OCI-LY7 (cell line): ENCODE results near the gene ANKRD44. TPM values are rescaled to one million over a fixed set of nuclear protein-coding genes. Genes with fewer than 3 reads are reported as not detected.
A peak's percentile ranks its signal among the peaks of the same experiment; 100 is the strongest.

ENCODE experiments used
- BruUV-seq: library from RNA; stranded (reverse); fragments of 400-500 nt; replicated peaks from 2 replicates; lab custom pipeline; 2021; lab: Mats Ljungman, UMichigan
- CTCF ChIA-PET: fragments of 300-600 bp; sonication (Branson Sonifier 250); formaldehyde crosslinking; loops from one replicate; lab custom pipeline; 2022; ENCODE audit warnings: antibody characterized with exemption; ENCODE audit not compliant: unreplicated experiment; lab: Charles Lee
- POLR2A ChIA-PET: fragments of 300-600 bp; sonication (Branson Sonifier 250); formaldehyde crosslinking; loops from one replicate; lab custom pipeline; 2022; ENCODE audit warnings: antibody characterized with exemption; lab: Charles Lee
- DNase-seq: peaks from one replicate; pipeline ENCODE4 v3.0.0-alpha.2; 2015; ENCODE audit warnings: low spot score
- H2AFZ ChIP-seq: fragments of 200-600 bp; sonication (generic), shearing (Covaris generic); 2 replicates; pipeline ENCODE4 v1.6.1; 2014; ENCODE audit warnings: mild to moderate bottlenecking, antibody characterized with exemption, low read length, moderate library complexity
- H3K27ac ChIP-seq: fragments of 200-600 bp; sonication (generic); 2 replicates; pipeline ENCODE4 v1.5.1; 2014; ENCODE audit warnings: mixed run types, low read depth, mild to moderate bottlenecking, moderate library complexity, low read length, inconsistent platforms; ENCODE audit not compliant: poor library complexity, severe bottlenecking
- H3K36me3 ChIP-seq: fragments of 200-600 bp; sonication (generic); 2 replicates; pipeline ENCODE4 v1.6.1; 2014; ENCODE audit warnings: mild to moderate bottlenecking, antibody characterized with exemption, low read length, moderate library complexity, mixed read lengths; ENCODE audit not compliant: insufficient read depth
- H3K4me1 ChIP-seq: fragments of 200-600 bp; sonication (generic); 2 replicates; pipeline ENCODE4 v1.5.1; 2014; ENCODE audit warnings: mild to moderate bottlenecking, low read length; ENCODE audit not compliant: insufficient read depth, poor library complexity, severe bottlenecking
- H3K4me2 ChIP-seq: fragments of 200-600 bp; sonication (generic); 2 replicates; pipeline ENCODE4 v1.6.1; 2014; ENCODE audit warnings: mild to moderate bottlenecking, low read length
- H3K4me3 ChIP-seq: fragments of 200-600 bp; sonication (generic); 2 replicates; pipeline ENCODE4 v1.5.1; 2014; ENCODE audit warnings: mild to moderate bottlenecking, low read depth, low read length; ENCODE audit not compliant: poor library complexity, severe bottlenecking
- H3K79me2 ChIP-seq: fragments of 200-600 bp; sonication (generic); 2 replicates; pipeline ENCODE4 v1.6.1; 2016; ENCODE audit warnings: low read depth, mild to moderate bottlenecking, low read length, moderate library complexity, mixed read lengths; ENCODE audit not compliant: insufficient read depth
- H3K9me2 ChIP-seq: fragments of 200-600 bp; sonication (generic); 2 replicates; pipeline ENCODE4 v1.6.1; 2016; ENCODE audit warnings: mild to moderate bottlenecking, low read length, mixed read lengths; ENCODE audit not compliant: insufficient read depth
- H3K9me3 ChIP-seq: fragments of 200-600 bp; sonication (generic); 2 replicates; pipeline ENCODE4 v1.6.1; 2014; ENCODE audit warnings: mild to moderate bottlenecking, mixed run types, low read length, mixed read lengths
- H4K20me1 ChIP-seq: fragments of 200-600 bp; sonication (generic); 2 replicates; pipeline ENCODE4 v1.6.1; 2014; ENCODE audit warnings: mild to moderate bottlenecking, antibody characterized with exemption, low read length, moderate library complexity, mixed read lengths; ENCODE audit not compliant: insufficient read depth
- CTCF ChIP-seq: fragments of 200-600 bp; sonication (generic); conservative IDR thresholded peaks from 2 replicates; pipeline ENCODE4 v1.5.1; 2014; ENCODE audit warnings: mild to moderate bottlenecking, antibody characterized with exemption, low read length, moderate library complexity, mixed read lengths
- EZH2phosphoT487 ChIP-seq: fragments of 200-600 bp; sonication (generic); IDR thresholded peaks from 2 replicates; pipeline ENCODE4 v1.6.1; 2018; ENCODE audit warnings: low read depth, borderline replicate concordance, mild to moderate bottlenecking, mixed run types, antibody characterized with exemption, low read length, moderate library complexity, mixed read lengths
- intact Hi-C: fragments of 100-400 bp; cut with micrococcal nuclease; formaldehyde crosslinking; loops from one replicate; pipeline ENCODE4 v1.10.0; 2022; ENCODE audit not compliant: unreplicated experiment
- total RNA-seq, 2 experiments: library from RNA; depleted of rRNA in 1 of 2; stranded (reverse); fragments of >200 nt in 1 of 2; shearing (Covaris generic) in 1 of 2; gene quantifications; 2 replicates each; pipeline ENCODE4 v1.2.3, GENCODE V29; 2014 to 2022

The ANKRD44 gene
- total RNA-seq, 2 experiments from 2014 or later, result 69.4 to 73.7 TPM

DNA sequence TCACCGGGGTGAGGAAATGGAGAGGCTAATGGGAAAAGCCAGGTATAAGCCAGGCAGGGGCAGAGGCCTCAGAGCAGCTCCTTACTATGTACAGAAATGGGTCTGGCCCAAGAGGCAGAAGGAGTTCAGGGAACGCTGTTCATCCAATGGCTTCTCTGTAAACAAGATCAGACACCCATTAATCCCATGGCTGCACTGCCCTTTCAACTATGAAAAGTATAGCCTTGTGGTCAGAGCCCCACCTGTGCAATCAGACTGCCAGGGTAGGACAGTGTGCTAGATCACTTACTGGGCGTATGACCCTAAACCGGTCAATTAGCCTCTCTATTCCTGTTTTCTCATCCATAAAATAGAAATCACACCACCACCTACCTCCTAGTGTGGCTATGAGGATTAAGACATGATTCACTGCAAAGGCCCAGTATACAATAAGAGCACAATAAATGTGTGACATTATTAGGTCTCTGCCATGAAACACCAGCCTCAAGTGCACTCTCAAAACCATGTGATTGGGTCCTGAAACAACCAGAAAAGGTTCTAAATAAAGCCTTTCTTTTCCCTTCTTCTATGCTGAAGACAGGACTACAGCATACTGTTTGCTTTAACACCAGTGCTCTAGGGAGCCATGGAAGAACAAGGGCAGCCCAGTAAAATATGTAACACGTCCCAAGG is 4.4 kb downstream of the ANKRD44 start:
- H4K20me1 ChIP-seq, result no peaks in the 10 kb centered on the region
- no peak overlapping the region for H2AFZ ChIP-seq
- no peaks in the 10 kb centered on the region for H3K9me3 ChIP-seq
- ChIA-PET CTCF (interaction anchor here (0.6 to 1.2 kb wide), 2 partner anchors 96 to 210 kb away, joined by 3 read pairs; partner anchors contain the start of gene MOB4), POLR2A (interaction anchor here (0.8 to 8.5 kb wide), 24 partner anchors 11 to 154 kb away, joined by 3 to 128 read pairs (median 4); no protein-coding TSS in a partner anchor)
- intact Hi-C loops, result loop anchor here (5.0 kb wide), 2 partner anchors 174 to 211 kb away; partner anchors contain the start of gene MOB4
- DNase-seq, result peak; percentile 63
- no TSS peak for BruUV-seq
- H3K27ac ChIP-seq, result peak overlapping the region; percentile 83
- H3K9me2 ChIP-seq, result no peaks in the 10 kb centered on the region
- H3K4me3 ChIP-seq, result peak overlapping the region; percentile 92
- peaks cover 88% of the 10 kb centered on the region for H3K79me2 ChIP-seq
- H3K4me1 ChIP-seq, result peaks cover 81% of the 10 kb centered on the region
- H3K4me2 ChIP-seq, result peak overlapping the region; percentile 84
- TF ChIP-seq CTCF (no peak), EZH2phosphoT487 (no peak)
- H3K36me3 ChIP-seq, result peaks cover 7% of the 10 kb centered on the region

GRCh38 chr2:197304556-197305011 is 6.0 kb downstream of the ANKRD44 start:
- intact Hi-C loops, result loop anchor here (5.0 kb wide), 2 partner anchors 172 to 213 kb away; partner anchors contain the start of gene MOB4
- no TSS peak for BruUV-seq
- Histone ChIP-seq H3K9me3 (no peaks in the 10 kb centered on the region), H3K27ac (peak overlapping the region; percentile 83), H3K9me2 (no peaks in the 10 kb centered on the region), H3K36me3 (peaks cover 17% of the 10 kb centered on the region), H3K4me3 (peak overlapping the region; percentile 50), H4K20me1 (no peaks in the 10 kb centered on the region), H3K4me1 (peaks cover 88% of the 10 kb centered on the region), H2AFZ (no peak overlapping the region), H3K79me2 (peaks cover 100% of the 10 kb centered on the region), H3K4me2 (peak overlapping the region; percentile 84)
- ChIA-PET POLR2A (interaction anchor here (0.7 to 8.5 kb wide), 15 partner anchors 9 to 129 kb away, joined by 3 to 128 read pairs (median 4); no protein-coding TSS in a partner anchor), CTCF (interaction anchor here (1.2 kb wide), 1 partner anchor 94 kb away, joined by 3 read pairs; no protein-coding TSS in a partner anchor)
- peak; percentile 26 for DNase-seq
- TF ChIP-seq EZH2phosphoT487 (no peak), CTCF (no peak)
